Spinal cord (tissue), 10 donors: ENCODE results near the gene SHPK. TPM values are rescaled to one million over a fixed set of nuclear protein-coding genes. Genes with fewer than 3 reads are reported as not detected.
A peak's percentile ranks its signal among the peaks of the same experiment; 100 is the strongest.

ENCODE experiments used
- DNase-seq, 6 donors: peaks; one replicate each; pipeline versions ENCODE4 v3.0.0 to v3.0.0-alpha.2; 2013 to 2015; ENCODE audit warnings: low spot score in 6 of 6, low read depth in 4 of 6
- H3K27ac ChIP-seq: one replicate; pipeline ENCODE4 v1.5.1; 2013; ENCODE audit warnings: low read depth, low read length, control low read depth
- H3K27me3 ChIP-seq: one replicate; pipeline ENCODE4 v1.6.1; 2013; ENCODE audit warnings: low read length; ENCODE audit not compliant: control insufficient read depth, insufficient read depth
- H3K36me3 ChIP-seq: one replicate; pipeline ENCODE4 v1.6.1; 2013; ENCODE audit warnings: low read length; ENCODE audit not compliant: control insufficient read depth, insufficient read depth
- H3K4me1 ChIP-seq: one replicate; pipeline ENCODE4 v1.6.1; 2013; ENCODE audit warnings: low read length; ENCODE audit not compliant: control insufficient read depth, insufficient read depth
- H3K4me3 ChIP-seq: one replicate; pipeline ENCODE4 v1.5.1; 2013; ENCODE audit warnings: low read depth, low read length, control low read depth
- H3K9me3 ChIP-seq: one replicate; pipeline ENCODE4 v1.6.1; 2013; ENCODE audit warnings: low read length; ENCODE audit not compliant: control insufficient read depth, insufficient read depth
- WGBS: methylation state at CpG from one replicate; pipeline ENCODE4 v1.1.5; 2013; ENCODE audit warnings: missing lambda C conversion rate; ENCODE audit not compliant: insufficient coverage; 5-methylcytosine and 5-hydroxymethylcytosine counted together
- polyA plus RNA-seq, 2 donors: library from polyadenylated mRNA; unstranded; fragments of 120-200 nt; gene quantifications; one replicate each; pipeline ENCODE4 v1.2.1, GENCODE V29; 2013; ENCODE audit not compliant: insufficient read length in 2 of 2
- total RNA-seq, 2 donors: library from RNA; depleted of rRNA in 1 of 2; stranded (reverse); fragments of 120-200 nt in 1 of 2; fragments of >200 nt in 1 of 2; gene quantifications; one replicate each; pipeline versions ENCODE4 v1.2.3 to v1.2.4, GENCODE V29; 2013 to 2014
- donor health status: healthy.

SHPK gene
- total and polyA plus RNA-seq, 4 donors, result 9.6 to 16.2 (median 14.0) TPM

DNA sequence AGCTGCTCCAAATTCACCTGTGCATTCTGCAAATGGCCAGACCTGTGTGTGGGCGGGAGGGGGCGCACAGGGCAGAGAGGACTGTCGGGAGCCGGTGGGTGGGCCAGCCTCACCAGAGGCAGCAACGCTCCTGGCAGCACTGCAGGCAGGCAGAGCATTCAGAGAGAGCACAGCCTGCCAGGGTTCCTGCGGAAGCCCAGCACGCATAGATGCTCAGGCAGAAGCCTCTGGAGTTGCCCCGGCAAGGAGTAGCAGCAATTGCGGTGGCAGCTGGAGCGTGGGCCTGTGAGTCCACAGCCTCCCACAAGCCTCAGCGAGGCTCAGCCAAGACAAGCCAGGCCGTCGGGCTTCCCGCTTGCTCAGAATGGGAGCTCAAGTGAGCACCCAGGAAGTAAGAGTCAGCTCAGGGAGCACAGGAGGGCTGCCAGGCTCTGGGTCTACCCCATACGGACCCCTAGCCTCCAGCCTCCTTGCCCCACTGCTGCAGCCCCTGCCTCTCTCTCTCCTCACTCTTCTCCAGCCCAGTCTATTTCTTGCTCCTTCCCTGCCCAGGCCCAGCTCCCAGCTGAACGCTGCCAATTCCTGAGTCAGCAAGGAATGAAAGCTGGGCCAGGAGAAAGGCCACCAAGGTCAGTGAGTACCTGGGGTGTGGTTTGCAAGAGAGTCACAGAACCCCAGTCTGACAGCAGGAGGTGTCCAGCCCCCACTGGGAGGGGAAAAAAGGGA lies 42.2 kb upstream of the SHPK start:
- H3K9me3 ChIP-seq, result no peaks in the 10 kb centered on the region
- 41% methylated on average over 16 of the region's 16 CpGs for WGBS
- no peaks in the 10 kb centered on the region for H3K4me1 ChIP-seq
- peaks cover 2% of the 10 kb centered on the region for H3K27me3 ChIP-seq
- peaks cover 24% of the 10 kb centered on the region for H3K36me3 ChIP-seq
- DNase-seq, result no peak
- no peak overlapping the region for H3K27ac ChIP-seq
- H3K4me3 ChIP-seq, result no peak overlapping the region

DNA sequence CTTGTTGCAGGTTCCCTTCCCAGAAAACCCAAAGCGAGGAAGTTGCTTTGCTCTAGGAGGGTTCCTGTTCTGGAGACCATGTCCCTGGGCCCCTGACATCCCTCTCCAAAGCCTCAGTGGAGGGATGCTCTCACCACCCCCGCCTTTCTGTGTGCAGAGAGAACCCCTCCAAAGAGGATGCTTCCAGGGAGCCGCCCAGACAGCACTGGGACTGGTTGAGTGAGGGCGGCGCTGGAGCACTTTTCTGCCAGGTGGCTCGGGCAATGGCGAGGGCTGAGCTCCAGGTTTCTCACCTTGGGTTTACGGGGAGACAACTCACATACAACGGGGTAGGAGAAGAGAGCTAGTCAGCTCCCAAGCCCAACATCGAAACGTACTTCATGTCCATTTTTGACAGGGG lies 39.8 kb upstream of the SHPK start:
- Histone ChIP-seq H3K4me1 (no peaks in the 10 kb centered on the region), H3K9me3 (no peaks in the 10 kb centered on the region), H3K36me3 (peaks cover 20% of the 10 kb centered on the region), H3K27ac (no peak overlapping the region), H3K27me3 (no peaks in the 10 kb centered on the region), H3K4me3 (no peak overlapping the region)
- DNase-seq, result no peak
- 89% methylated on average over 11 of the region's 11 CpGs for WGBS

GRCh38 chr17:3672571-3672970 lies 36.5 kb upstream of the SHPK start:
- no peak for DNase-seq
- no peak overlapping the region for H3K27ac ChIP-seq
- WGBS, result 100% methylated on average over 1 of the region's 4 CpGs
- peaks cover 16% of the 10 kb centered on the region for H3K4me1 ChIP-seq
- no peaks in the 10 kb centered on the region for H3K27me3 ChIP-seq
- H3K36me3 ChIP-seq, result peaks cover 18% of the 10 kb centered on the region
- no peak overlapping the region for H3K4me3 ChIP-seq
- H3K9me3 ChIP-seq, result no peaks in the 10 kb centered on the region

GRCh38 chr17:3669548-3669947 lies 33.5 kb upstream of the SHPK start:
- WGBS, result 66% methylated on average over 7 of the region's 12 CpGs
- DNase-seq, result no peak
- H3K27ac ChIP-seq, result no peak overlapping the region
- H3K27me3 ChIP-seq, result no peaks in the 10 kb centered on the region
- H3K4me1 ChIP-seq, result peaks cover 41% of the 10 kb centered on the region
- H3K4me3 ChIP-seq, result peak overlapping the region; percentile 95
- H3K36me3 ChIP-seq, result peaks cover 20% of the 10 kb centered on the region
- H3K9me3 ChIP-seq, result no peaks in the 10 kb centered on the region

DNA sequence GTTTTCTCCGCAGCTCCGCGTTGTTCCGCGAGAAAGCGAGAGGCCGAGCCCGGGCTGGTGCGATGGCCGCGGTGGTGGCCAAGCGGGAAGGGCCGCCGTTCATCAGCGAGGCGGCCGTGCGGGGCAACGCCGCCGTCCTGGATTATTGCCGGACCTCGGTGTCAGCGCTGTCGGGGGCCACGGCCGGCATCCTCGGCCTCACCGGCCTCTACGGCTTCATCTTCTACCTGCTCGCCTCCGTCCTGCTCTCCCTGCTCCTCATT lies 33.0 kb upstream of the SHPK start:
- peak overlapping the region; percentile 95 for H3K4me3 ChIP-seq
- H3K9me3 ChIP-seq, result no peaks in the 10 kb centered on the region
- peaks cover 25% of the 10 kb centered on the region for H3K36me3 ChIP-seq
- under 1% methylated on average over 32 of the region's 32 CpGs for WGBS
- H3K27ac ChIP-seq, result peak overlapping the region; percentile 84
- peaks cover 41% of the 10 kb centered on the region for H3K4me1 ChIP-seq
- H3K27me3 ChIP-seq, result no peaks in the 10 kb centered on the region
- DNase-seq, result no peak

DNA sequence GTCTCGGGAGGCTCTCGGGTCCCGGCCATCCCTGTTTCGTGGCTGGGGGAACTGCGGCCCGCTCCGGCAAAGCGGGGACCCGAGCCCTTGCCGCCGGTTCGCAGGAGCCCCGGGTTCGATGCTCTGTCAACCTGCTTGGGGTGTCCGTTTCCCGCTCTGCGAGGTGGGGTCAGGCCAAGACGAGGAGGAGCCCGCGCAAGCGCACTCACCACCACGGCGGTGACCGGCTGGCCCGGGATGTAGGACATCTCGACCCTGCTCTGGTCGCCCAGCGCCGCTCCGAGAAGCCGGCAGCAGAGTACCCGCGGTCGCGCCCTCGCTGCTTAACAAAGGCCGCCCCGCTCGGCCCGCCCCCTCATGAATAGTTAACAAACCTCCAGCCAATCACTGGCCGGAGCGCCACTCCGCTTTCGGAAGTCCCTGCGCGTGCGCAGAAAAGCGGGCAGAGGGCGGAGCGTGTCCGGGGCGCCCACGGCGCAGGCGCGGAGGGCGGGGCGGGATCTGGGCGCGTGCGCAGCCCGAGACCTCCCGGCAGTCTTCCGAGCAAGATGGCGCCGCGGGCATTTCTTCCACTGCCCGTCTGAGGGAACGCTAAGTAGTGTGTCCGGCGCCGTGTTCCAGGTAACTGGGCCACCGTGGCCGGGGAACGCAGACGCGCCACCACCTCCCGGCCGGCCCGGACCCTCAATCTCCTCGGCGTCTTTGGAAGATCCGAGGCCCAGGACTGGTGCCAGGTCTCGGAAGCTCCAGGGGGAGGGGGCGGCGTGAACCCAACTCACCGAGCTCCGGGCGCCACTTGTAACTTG lies 32.4 kb upstream of the SHPK start, which contains the start of the genes EMC6 and TAX1BP3:
Gene EMC6, plus strand, starts transcription at position 534 of the 806 bp plus-strand sequence. CDS start 335 bp downstream, outside the sequence.
Gene TAX1BP3, minus strand, starts transcription at position 300 of the 806 bp plus-strand sequence. Its CDS starts 52 bp downstream, at position 248.
- no peaks in the 10 kb centered on the region for H3K27me3 ChIP-seq
- peak within 1 kb of the TSS; percentile 95 for H3K4me3 ChIP-seq
- H3K27ac ChIP-seq, result peak within 1 kb of the TSS; percentile 97
- peaks cover 41% of the 10 kb centered on the region for H3K4me1 ChIP-seq
- H3K9me3 ChIP-seq, result no peaks in the 10 kb centered on the region
- DNase-seq, result peak; percentile 95 to 99 (median 98)
- under 1% methylated on average over 89 of the region's 89 CpGs for WGBS
- H3K36me3 ChIP-seq, result peaks cover 30% of the 10 kb centered on the region

DNA sequence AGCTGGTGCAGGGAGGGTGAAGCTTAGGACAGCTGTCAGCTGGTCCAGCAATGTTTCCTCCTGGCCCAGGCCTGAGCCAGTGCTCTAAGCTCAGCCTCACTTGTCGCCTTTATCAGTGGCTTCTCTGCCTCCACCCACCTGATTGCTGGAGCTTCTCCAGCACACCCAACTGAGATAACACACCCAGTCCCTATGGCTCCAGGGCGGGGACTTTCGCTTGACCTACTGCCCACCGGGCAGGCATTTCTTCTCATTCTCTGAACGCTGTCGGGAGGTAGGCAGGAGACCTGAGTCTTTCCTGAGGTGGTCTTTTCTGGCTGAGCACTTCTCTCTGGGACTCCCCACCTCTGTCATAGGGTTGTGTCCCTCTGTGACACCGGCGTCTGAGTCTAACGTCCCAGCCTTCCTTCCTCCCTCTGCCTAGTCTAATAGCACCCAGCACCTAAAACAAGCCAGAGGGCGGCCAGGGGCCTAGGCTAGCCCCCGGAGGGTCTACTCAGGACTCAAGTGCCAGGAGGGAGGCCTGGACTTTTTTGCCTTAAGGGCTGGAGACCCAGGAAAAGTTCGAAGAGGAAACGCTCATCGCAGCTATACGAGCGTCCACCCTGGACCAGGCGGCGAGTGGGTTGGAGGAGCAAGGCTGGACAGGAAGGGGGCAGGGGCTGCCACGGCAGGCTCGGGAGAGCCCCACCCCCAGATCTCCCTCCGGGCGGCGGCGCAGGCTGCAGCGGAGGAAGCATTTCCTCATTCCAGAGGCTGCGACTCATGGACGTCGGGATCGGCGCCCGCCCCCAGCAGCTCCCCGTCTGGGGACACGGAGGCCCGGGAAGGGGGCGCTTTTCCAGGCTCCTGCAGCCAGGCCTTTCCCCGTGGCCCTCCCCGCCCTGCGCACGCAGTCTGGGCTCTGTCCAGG lies 31.6 kb upstream of the SHPK start:
- peaks cover 48% of the 10 kb centered on the region for H3K4me1 ChIP-seq
- H3K9me3 ChIP-seq, result no peaks in the 10 kb centered on the region
- H3K27me3 ChIP-seq, result no peaks in the 10 kb centered on the region
- peak in 5 of 6 donors; percentile 28 to 87 (median 43) for DNase-seq
- peaks cover 36% of the 10 kb centered on the region for H3K36me3 ChIP-seq
- H3K4me3 ChIP-seq, result peak overlapping the region; percentile 95
- 7% methylated on average over 31 of the region's 39 CpGs for WGBS
- H3K27ac ChIP-seq, result peak overlapping the region; percentile 97

DNA sequence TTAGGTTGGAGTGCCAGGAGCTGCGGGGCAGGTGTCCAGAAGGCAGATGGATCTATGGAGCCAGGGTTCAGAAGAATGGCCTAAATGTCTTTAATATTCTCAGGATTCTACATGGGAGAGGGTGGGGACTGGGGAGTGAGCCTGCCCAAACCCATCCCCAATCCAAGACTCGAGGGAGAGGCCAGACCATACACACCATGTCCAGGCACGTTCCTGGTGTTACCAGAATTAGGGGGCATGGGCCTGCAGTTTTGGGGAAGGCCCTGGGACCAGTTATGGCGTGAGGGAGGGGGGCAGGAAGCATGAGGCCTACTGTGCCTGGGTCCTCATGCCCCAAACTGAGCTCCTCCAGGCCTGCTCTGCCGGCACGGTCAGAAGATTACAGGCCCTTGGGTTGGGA lies 30.5 kb upstream of the SHPK start:
- Histone ChIP-seq H3K27me3 (no peaks in the 10 kb centered on the region), H3K36me3 (peaks cover 47% of the 10 kb centered on the region), H3K4me1 (peaks cover 52% of the 10 kb centered on the region), H3K27ac (no peak overlapping the region), H3K9me3 (no peaks in the 10 kb centered on the region), H3K4me3 (no peak overlapping the region)
- no peak for DNase-seq
- WGBS, result 95% methylated on average over 5 of the region's 6 CpGs

- H3K27ac ChIP-seq, result no peak overlapping the region
- peaks cover 51% of the 10 kb centered on the region for H3K36me3 ChIP-seq
- H3K4me3 ChIP-seq, result no peak overlapping the region
- H3K4me1 ChIP-seq, result peaks cover 52% of the 10 kb centered on the region
- no peaks in the 10 kb centered on the region for H3K9me3 ChIP-seq
- 81% methylated on average over 3 of the region's 5 CpGs for WGBS
- no peaks in the 10 kb centered on the region for H3K27me3 ChIP-seq
- DNase-seq, result peak in 1 of 6 donors; percentile 37
Observed at GRCh38 chr17:3665834-3666233, 29.8 kb upstream of the SHPK start.
